Left lung (tissue), 10 donors: ENCODE data around the gene ELAVL1. TPM values are rescaled to one million over a fixed set of nuclear protein-coding genes. Genes with fewer than 3 reads are reported as not detected.

Experiments used
- ATAC-seq: fragments of 200-7000 bp; cut with Tn5 transposase; one replicate; pipeline ENCODE4 v1.9.1; 2020; ENCODE audit warnings: moderate library complexity
- DNase-seq, 4 donors: peaks; one replicate each; pipeline ENCODE4 v3.0.0-alpha.2; 2013 to 2020
- H3K27ac ChIP-seq, 2 donors: fragments of 200-600 bp; sonication (generic) in 1 of 2; one replicate each; pipeline versions ENCODE4 v1.5.0 to v1.8.0; 2020 to 2021
- H3K27me3 ChIP-seq, 2 donors: fragments of 200-600 bp; sonication (generic) in 1 of 2; one replicate each; pipeline versions ENCODE4 v1.5.0 to v1.8.0; 2020 to 2021
- H3K36me3 ChIP-seq, 2 donors: fragments of 200-600 bp; sonication (generic) in 1 of 2; one replicate each; pipeline versions ENCODE4 v1.5.0 to v1.8.0; 2020 to 2021
- H3K4me1 ChIP-seq, 2 donors: fragments of 200-600 bp; one replicate each; pipeline ENCODE4 v1.8.0; 2021
- H3K4me3 ChIP-seq, 2 donors: fragments of 200-600 bp; sonication (generic) in 1 of 2; one replicate each; pipeline versions ENCODE4 v1.5.0 to v1.8.0; 2020 to 2021; ENCODE audit warnings: mild to moderate bottlenecking in 1 of 2
- H3K9me3 ChIP-seq, 2 donors: fragments of 200-600 bp; sonication (generic) in 1 of 2; one replicate each; pipeline versions ENCODE4 v1.5.0 to v1.8.0; 2020 to 2021
- CTCF ChIP-seq, 2 donors: fragments of 200-600 bp; sonication (generic) in 1 of 2; IDR thresholded peaks; one replicate each; pipeline versions ENCODE4 v1.5.0 to v1.8.0; 2021; ENCODE audit warnings: antibody characterized with exemption in 2 of 2
- intact Hi-C, 2 donors: fragments of 100-400 bp; cut with DNase I; formaldehyde crosslinking; loops; one replicate each; pipeline versions ENCODE4 v1.11.2 to v1.14.2; 2022
- polyA plus RNA-seq, 6 donors: library from polyadenylated mRNA; unstranded; fragments of 120-200 nt; gene quantifications; one replicate each; pipeline ENCODE4 v1.2.1, GENCODE V29; 2013; ENCODE audit not compliant: insufficient read length in 6 of 6
- total RNA-seq, 2 donors: library from RNA; stranded (reverse); fragmentation: NEBNext Ultra II Directional; extraction: Animal tissue kit (Norgen Biotek cat#: 25700); gene quantifications; one replicate each; pipeline ENCODE4 v1.2.1, GENCODE V29; 2021
- donor health status: DM: no; HTN: yes; CAD: no.
- donor health status: DM: no; HTN: no; CAD: no.

ELAVL1 gene
- total and polyA plus RNA-seq, 8 donors = 64.3 to 76.0 (median 71.2) TPM

GRCh38 chr19:7965921-7966665 lies 39.3 kb downstream of the ELAVL1 start:
- Histone ChIP-seq H3K4me3 (no peak overlapping the region), H3K9me3 (no peaks in the 10 kb centered on the region), H3K27ac (no peak overlapping the region), H3K27me3 (no peaks in the 10 kb centered on the region), H3K4me1 (no peaks in the 10 kb centered on the region), H3K36me3 (peaks cover 0 to 91% of the 10 kb centered on the region in 2 donors)
- TF ChIP-seq CTCF (IDR thresholded peaks at IDR 0.05) = no peak
- DNase-seq (peak in 1 of 4 donors; percentile 23), ATAC-seq (no peak)
- intact Hi-C loops = loop anchor here in 1 of 2 donors (10.0 kb wide), 1 partner anchor 289 kb away; no protein-coding TSS in a partner anchor

GRCh38 chr19:7965259-7965841 lies 40.1 kb downstream of the ELAVL1 start:
- intact Hi-C loops = loop anchor here in 1 of 2 donors (10.0 kb wide), 1 partner anchor 289 kb away; no protein-coding TSS in a partner anchor
- ATAC-seq = no peak
- H3K36me3 ChIP-seq = peaks cover 0 to 94% of the 10 kb centered on the region in 2 donors

GRCh38 chr19:7963566-7963965 lies 41.9 kb downstream of the ELAVL1 start:
- no peaks in the 10 kb centered on the region for H3K9me3 ChIP-seq
- H3K36me3 ChIP-seq = peaks cover 0 to 88% of the 10 kb centered on the region in 2 donors
- intact Hi-C loops = loop anchor here in 1 of 2 donors (10.0 kb wide), 1 partner anchor 291 kb away; no protein-coding TSS in a partner anchor
- TF ChIP-seq CTCF (IDR thresholded peaks at IDR 0.05) = no peak
- H3K27ac ChIP-seq = no peak overlapping the region
- ATAC-seq = no peak
- DNase-seq = peak in 1 of 4 donors; percentile 74
- H3K4me1 ChIP-seq = no peaks in the 10 kb centered on the region
- H3K4me3 ChIP-seq = no peak overlapping the region
- no peaks in the 10 kb centered on the region for H3K27me3 ChIP-seq

More at GRCh38 chr19:7965259-7965841, 40.1 kb downstream of the ELAVL1 start:
- H3K27ac ChIP-seq = no peak overlapping the region
- no peaks in the 10 kb centered on the region for H3K9me3 ChIP-seq
- DNase-seq = peak in 2 of 4 donors; percentile 2 to 19
- no peak overlapping the region for H3K4me3 ChIP-seq
- H3K27me3 ChIP-seq = no peaks in the 10 kb centered on the region
- H3K4me1 ChIP-seq = no peaks in the 10 kb centered on the region
- TF ChIP-seq CTCF (IDR thresholded peaks at IDR 0.05) = no peak

- H3K4me3 ChIP-seq = no peak overlapping the region
- no peaks in the 10 kb centered on the region for H3K27me3 ChIP-seq
- intact Hi-C loops = loop anchor here in 1 of 2 donors (10.0 kb wide), 1 partner anchor 292 kb away; no protein-coding TSS in a partner anchor
- TF ChIP-seq CTCF (IDR thresholded peaks at IDR 0.05) = no peak
- no peak overlapping the region for H3K27ac ChIP-seq
- peak in 1 of 4 donors; percentile 47 for DNase-seq
- H3K36me3 ChIP-seq = peaks cover 0 to 87% of the 10 kb centered on the region in 2 donors
- no peak for ATAC-seq
- no peaks in the 10 kb centered on the region for H3K4me1 ChIP-seq
- H3K9me3 ChIP-seq = no peaks in the 10 kb centered on the region
Measured at GRCh38 chr19:7962644-7963268, 42.7 kb downstream of the ELAVL1 start.
